HL-60/S4 treated with retinoic acid at 250 ng/mL for 4 days and 3 days (cell line): ENCODE measurements around the gene HMGA1.

Experiments used
- in situ Hi-C: fragments of 300-500 bp; cut with MboI; formaldehyde crosslinking; loops from 2 replicates; pipeline ENCODE4 v1.7.0; 2022; ENCODE audit warnings: low sequenced_read_pairs

Gene HMGA1

DNA sequence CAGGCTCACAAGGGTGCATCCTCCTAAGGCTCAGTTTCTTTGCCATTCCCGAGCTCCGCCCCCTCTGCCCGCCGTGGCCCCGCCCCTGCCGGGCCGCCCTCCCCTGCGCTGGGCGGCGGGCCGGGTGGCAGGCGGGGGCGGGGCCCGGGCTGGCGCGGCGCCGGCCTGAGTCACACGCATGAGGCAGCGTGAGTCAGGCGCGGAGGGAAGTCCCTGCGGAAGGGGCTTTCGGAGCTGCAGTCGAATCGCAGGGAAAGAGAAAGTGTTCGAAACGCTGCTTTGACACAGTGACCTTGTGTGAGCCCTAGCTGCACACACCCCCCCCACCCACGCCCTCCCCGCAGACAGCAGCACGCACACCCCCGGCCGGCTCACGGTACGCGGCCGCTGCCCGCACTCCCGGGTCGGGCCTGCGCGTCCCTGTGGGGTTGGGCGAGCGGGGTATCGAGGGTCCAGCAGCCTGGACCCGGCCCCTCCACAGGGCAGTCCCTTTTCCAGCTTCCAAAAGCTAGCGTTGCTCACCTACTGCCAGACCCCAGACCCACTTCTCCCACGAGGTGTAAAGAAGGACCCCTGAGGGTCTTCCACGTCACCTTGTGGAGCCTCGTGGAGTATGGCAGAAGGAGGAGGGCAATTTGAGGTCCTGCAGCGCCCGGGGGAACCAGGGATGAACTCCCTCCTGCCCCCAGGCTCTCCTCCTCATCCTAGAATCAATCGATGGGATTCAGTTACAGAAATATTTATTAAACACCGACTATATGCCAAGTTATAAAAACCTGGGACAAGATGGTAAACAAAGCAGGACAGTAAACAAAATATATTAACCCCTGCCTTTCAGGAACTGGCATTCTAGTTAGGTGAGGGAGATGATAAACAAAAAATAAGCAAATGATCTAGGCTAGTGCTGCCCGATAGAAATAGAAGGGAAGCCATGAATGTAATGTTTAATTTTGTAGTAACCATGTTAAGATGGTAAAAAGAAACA, 12.4 kb upstream of the HMGA1 start:
- in situ Hi-C loops = no loop called here

DNA sequence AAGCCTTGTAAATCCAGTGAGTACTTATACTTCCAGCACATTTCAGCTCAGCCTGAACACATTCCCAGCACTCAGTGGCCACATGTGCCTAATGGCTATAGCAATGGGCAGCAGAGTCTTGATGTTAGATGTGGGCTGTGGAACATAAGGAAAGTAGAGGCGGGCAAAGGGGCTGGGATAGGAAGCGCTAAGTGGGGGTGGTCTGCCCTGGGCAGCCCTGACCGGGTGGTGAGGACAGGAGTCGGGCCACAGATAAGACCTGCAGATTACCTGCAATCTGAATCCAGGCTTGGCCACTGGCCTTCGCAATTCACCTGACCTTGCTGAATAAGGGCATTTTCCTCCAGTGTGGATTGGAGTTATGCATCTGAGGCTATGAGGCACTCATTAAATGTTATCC, 11.1 kb upstream of the HMGA1 start:
- in situ Hi-C loops = no loop called here

DNA sequence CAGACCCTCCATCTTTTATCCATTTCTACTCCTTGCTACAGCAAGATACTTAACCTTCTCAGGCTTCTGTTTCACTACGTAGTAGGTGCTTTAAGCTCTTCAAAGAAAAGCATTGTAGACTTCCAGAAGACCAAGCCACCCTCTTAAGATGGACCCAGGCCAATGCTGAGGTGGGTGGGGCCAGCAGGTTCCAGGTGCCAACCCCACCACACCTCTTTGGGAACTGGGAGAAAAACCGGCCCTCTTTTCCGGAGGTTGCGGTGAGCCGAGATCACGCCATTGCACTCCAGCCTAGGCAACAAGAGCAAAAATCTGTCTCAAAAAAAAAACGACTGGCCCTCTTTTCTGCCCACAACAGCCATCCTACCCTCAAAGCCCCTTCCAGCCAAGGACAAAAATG, 10.6 kb upstream of the HMGA1 start:
- in situ Hi-C loops = no loop called here

DNA sequence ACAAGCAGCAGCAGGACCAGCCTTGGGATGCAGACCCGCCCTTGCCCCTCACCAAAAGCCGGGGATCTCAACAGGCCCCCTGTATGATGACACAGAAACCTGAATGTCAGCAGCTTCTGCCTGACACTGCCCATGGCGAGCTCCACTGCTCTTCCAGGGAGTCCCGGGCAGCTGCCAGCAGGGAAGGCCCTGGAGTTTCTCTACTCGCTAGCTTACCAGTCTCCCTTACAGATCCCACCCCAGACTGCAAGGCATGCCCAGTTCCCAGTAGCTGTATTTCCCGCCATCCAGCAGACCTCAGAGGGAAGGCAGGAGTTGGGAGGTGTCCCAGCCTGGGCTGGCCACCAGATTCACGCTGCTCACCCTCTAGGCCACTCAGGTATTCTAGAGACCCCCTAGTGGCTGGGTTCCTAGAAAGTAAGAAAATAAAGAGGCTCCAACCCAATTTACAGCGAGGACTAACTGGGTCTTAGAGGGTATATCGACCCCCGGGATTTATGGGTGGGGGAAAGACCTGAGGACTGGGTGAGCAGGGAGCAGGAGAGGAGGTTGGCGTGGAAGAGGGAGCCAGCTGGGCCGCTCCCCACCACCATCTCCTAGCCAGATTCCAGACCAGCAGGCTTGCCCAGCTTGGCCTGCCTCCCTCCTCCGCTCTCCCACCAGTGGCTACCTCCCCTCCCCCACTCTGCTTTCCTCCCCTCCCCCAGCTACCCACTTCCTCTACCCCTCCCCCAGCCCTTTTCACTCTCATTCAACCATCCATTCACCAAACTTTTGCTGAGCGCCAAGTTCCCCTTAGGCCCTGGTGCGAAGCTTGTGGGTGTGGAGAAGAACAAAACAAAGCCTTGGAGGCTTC, 9.7 kb upstream of the HMGA1 start:
- in situ Hi-C loops = no loop called here

DNA sequence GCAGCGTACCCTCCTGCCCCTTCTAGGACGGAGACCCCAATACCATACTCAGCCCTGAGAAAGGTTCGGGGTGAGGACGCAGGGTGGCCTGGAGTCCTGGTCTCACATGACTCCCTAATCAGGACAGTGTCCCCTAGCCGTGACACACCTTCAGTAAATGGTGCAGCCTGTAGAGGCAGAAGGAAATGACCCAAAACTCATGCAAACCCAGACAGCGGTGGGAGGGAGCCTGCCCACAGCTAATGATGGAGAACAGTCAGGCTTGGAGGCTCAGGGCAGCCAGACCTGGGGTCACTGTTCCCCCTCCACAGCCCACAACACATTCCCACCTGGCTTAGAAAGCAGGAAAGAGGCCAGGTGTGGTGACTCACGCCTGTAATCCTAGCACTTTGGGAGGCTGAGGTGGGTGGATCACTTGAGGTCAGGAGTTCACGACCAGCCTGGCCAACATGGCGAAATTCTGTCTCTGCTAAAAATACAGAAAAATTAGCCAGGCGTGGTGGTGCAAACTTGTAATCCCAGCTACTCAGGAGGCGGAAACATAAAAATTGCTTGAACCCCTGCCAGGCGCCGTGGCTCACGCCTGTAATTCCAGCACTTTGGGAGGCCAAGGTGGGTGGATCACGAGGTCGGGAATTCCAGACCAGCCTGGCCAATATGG, 8.8 kb upstream of the HMGA1 start:
- in situ Hi-C loops = no loop called here

DNA sequence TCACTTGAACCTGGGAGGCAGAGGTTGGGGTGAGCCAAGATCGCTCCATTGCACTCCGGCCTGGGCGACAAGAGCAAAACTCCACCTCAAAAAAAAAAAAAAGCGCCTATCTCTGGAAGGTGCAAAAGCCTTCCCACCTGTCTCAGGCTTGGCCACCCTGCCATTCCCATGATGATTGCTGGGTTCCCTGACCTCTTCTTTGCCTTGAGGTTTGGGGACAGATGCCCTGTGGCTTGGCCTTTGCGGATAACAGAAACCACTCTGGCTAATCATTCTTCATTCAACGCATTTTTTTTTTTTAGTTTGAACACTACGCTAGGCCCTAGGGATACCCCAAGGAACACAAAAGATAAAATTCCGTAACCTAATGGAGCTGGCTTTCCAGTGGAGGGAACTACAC, 6.8 kb upstream of the HMGA1 start:
- in situ Hi-C loops = no loop called here

DNA sequence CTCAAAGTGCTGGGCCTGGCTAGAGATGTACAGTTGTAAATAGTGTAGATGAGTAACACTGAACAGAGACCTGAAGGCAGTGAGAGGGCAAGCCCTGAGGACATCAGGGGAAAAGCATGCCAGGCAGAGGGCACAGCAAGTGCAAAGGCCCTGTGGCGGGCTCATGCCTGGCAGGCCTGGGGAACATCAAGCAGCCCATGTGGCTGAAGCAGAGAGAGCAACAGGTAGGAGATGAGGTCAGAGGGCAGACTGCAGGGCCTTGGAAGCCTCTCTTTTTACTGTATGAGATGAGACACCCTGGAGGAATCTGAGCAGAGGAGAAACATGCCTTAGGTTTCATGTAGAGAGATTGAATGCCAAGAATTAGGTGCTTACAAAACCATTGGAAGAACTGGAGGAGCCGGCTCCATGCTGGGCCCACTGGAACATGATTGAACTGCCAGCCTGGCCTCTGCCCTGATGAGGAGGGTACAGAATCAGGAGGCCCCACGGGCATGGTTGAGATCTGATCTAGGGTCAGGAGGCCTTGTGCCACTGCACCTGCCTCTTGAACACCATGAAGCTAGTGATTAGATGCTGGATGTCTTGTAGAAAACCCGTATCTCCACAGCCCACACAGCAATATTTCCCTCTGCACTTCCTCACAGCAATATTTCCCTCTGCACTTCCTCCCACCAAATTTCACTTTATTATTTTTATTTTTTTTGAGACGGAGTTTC, 5.9 kb upstream of the HMGA1 start:
- in situ Hi-C loops = no loop called here

DNA sequence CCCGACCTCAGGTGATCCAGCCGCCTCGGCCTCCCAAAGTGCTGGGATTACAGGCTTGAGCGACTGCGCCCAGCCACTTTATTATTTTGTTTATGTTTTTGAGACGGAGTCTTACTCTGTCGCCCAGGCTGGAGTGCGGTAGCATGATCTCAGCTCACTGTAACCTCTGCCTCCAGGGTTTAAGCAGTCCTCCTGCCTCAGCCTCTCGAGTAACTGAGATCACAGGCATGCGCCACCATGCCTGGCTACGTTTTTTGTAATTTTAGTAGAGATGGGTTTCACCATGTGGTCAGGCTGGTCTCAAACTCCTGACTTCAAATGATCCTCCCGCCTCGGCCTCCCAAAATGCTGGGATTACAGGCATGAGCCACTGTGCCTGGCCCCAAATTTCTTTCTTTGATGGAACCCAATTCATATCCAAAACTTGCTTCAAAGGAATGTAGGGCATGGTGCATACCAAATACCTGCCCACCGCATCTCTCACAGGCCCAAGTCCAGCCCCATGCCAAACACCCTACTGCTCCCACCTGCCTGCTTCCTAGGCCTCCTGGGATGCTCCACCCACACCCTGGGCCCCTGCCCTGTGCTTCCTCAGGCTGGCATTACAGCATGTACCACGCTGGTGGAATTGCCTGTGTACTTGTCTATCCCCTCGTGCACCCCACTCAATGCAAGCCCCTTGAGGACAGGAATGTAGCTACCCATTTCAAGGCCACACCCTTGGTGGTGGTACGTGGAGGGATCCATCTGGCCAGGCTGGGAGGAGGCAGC, 4.9 kb upstream of the HMGA1 start:
- in situ Hi-C loops = no loop called here

DNA sequence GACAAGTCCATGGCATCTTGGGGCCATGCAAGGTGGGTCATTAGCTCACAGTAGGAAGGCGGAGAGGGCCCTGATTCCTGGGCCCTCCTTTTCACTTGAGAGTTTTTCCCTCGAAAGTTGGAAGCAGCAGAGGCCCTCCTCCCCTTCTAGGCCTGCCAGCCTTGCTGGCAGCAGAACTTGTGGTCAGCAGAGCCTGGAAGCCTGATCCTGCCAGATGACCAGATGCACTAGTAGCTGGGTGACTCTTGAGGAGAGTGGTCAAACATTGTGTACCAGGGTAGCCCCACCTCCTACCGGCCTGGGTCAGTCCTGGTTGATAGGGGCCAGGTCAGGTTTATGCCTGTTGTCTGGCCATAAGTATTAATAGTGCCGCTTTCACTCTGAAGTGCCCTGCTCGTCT, 3.8 kb upstream of the HMGA1 start:
- in situ Hi-C loops = no loop called here

DNA sequence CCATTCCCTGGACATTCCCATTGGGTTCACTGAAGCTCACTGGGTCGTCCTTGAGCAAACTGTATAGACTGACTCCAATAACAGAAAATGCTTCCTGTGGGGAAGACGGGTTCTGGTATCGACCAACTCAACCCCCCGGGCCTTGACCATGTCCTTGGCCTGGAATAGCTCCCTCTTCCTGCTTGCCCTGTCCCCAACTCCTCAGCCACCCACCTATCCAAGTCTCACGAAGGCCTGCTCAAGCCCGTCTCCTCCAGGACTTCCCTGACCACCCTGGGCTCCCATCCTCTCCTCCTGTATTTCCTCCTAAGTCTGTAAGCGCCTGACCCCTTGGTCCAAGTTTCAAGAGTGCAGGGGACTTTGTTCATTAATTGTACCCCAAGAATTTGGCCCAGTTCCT, 2.8 kb upstream of the HMGA1 start:
- in situ Hi-C loops = no loop called here

DNA sequence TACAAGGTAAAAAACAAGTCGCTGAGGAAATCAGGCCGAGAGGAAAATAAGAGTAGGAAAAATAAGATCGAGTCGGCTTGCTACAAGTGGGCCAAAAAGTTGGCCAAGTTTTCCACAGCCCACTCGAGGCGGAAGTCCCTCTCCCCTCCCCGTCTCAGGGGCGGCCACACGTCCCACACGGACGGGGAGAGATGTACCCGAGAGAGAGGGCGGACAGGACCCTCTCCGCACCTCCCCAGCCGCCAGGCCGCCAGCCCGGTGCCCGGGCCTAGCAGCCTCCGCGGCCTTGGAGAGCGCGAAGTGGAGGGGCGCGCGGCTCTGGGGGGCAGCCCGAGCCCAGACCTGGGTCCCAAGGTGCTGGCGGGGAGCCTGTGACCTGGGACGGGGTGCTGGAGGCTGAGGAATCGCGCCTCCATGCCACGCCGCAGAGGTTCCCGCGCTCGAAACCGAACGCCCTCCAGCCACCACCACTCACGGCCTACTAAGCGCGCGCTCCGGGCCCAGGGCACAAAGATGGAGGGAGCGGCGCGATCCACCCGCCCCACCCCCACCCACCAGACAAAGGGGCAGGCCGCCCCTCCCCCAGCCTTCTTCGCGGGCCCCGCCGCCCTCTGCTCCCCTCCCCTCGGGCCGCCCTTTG, 1.9 kb upstream of the HMGA1 start:
- in situ Hi-C loops = no loop called here

DNA sequence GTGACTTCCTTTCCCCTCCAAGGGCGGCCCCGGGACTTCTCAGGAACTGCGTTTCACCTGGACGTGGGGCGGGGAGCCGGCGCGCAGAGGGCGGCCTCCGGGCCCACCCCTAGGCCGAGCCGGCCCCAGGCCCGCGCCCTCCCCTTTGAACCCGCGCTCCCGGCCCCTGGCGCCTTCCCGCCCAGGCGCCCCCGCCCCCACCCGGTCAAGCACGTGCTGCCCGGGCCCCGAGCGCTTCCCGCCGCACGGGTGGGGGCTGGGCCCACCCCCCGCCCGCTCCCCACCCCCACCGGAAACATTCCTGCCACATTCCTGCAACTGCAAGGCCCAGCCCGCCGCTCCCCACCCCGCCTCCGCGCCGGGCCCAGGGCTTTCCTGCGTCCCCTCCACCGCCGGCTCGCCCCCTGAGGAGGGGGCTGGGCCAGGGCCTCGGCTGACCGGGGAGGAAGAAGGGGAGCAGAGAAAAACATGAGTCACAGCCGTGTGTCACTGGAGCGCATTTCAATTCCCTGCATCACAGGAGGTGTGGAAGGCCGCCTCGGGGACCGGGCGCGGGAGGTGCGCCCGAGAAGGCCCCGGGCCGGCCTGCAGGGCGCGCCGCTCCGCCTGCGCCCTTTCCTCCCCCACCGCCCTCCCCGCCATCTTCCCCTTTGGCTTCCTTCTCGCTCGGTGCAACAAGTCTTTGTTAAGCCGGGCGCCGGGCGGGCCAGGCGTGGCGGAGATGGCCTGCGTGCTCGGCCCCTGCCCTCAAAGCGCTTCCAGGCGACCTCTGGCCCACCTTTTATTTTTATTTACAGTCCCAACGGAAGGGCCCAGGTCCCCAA, 1.2 kb upstream of the HMGA1 start:
- in situ Hi-C loops = no loop called here

DNA sequence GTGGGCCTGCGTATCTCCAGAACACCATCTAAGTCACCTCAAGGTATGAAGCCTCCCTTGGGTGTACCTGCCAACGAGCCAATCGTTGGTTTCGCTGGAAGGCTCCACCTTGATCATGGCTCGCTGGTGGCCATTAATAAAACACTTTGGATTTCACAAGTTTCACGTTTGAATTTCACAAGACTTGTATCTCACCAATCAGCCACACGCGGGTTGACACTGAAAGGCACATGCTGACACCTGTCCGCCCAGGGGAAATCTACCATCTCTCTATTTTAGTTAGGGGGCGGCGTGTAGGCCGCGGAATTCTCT, 586 bp upstream of the HMGA1 start:
- in situ Hi-C loops = no loop called here

DNA sequence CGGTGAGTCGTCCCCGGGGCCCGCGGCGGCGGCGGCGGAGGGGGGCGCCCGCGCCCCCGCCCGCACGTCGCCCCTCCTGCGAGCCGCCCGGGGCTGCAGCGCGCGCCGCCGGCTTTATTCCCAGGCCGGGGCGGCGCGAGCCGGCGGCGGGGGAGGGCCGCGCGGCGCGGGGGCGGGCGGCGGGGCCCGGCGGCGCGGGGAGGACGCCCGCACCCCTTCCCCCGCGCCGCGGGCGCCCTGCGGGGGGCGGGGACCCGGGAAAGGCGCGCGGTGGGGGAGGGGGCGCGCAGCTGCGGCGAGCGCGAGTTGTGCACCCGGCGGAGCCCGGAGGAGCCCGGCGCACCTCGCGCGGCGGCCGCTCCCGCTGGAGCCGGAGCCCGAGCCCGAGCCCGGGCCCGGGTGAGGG, 646 bp downstream of the HMGA1 start:
- in situ Hi-C loops = no loop called here

DNA sequence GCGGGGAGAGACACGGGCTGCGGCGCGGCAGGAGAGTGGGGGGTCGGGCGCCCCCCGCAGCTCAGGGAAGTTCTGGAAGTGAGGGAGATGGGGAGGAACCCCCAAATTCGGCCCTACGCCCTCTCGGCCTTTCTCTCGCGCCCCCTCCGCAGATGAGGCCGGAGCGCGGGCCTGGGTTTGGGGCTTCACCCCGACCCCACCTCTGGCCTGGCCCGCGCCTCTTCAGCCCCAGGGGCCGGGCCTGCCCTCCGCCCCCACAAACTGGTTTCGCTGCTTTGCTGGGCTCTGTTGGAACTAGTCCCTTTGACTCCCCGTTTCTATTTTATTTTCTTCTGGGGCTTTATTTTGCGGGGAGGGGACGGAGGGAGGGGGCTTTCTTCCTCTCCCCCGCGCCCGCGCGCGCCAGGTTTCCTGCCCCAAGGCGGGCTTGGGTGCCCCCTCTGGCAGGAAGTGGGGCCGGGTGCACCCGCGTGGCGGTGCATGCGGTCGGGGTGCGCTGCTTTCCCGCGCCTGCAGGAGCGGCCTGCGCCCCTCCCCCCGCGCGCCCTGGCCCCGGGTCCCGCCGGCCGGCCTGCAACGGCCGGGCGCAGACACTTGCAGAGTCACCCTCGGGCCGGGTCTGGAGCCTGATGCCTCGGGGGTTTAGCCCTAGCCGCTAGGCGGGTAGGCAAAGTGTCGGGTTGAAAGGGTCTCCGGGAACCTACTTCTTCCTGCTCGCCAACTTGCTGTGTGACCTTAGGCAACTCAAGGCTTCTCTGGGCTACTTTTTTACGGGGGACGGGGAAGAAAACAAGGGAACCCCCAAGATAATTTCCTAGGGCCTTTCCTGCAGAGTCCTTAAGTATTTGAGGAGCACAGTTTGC, 1.3 kb downstream of the HMGA1 start:
- in situ Hi-C loops = no loop called here

DNA sequence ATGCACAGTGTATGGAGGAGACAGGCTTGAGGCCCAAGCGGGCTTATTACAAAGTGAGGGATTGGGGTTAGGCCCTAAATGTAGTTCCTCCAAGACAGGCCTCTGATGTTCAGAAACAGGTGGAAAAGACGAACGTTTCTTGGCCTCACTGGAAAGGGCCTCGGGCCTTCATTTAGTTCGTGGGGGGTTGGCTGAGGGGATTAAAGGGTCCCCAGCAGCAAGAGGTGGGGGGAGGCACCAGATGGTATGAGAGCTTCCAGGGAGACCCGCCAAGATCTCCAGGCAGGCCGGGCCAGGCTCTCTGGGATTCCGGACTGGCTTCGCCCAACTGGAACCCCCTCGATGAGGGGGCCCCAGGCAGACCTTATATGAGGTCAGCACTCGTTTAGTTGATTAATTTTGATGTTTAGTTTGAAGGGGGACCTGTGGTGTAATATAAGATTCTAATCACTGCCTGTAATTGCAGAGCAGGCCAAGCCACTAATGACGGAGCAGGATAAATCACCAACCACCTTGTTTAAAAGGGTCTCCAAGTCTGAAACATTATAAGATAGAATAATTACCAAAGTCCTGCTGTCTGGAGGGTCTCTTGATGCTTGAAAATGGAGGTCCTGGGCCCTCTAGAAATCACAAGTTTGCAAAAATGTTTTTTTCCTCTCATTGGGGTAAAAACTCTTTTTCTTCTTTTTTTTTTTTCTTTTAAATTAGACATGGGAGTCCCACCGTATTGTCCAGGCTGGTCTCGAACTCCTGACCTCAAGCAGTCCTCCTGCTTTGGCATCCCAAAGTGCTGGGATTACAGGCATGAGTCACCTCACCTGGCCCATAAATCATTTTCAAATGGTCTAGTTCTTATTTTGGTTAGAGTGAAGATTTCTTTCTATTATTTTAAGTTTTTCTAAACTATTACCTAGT, 2.2 kb downstream of the HMGA1 start:
- in situ Hi-C loops = no loop called here

DNA sequence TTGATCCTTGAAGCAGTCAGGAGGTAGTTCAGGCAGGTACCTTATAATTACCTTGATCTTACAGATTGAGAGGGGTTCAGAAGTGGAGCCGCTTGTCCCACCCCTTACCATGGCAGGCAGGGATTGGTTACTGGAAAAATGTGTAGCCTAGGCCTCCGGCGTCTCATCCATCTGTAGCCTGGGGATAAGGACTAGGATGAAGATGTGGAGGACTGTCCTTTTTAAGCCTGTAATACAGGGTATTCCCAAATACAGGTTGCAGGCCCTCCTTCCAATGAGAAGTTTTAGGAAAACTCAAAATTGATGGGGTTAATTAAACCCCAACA, 2.8 kb downstream of the HMGA1 start:
- in situ Hi-C loops = no loop called here
